NCI-H82 treated with DMSO at 0.1 percent for 48 hours (cell line): ENCODE results near the gene CYB5B.

Experiments used
- DNase-seq: peaks from one replicate; lab custom pipeline; 2025; ENCODE audit not compliant: unreplicated experiment; lab: John Stamatoyannopoulos, UW

Gene CYB5B

GRCh38 chr16:69424053-69424934 is at the start of gene CYB5B:
Gene CYB5B, plus strand, starts transcription at chr16:69424619. Its CDS starts 65 bp downstream, at chr16:69424684.
- peak; percentile 82 for DNase-seq

- no peak for DNase-seq
These were observed 47.9 kb upstream of the CYB5B start for GRCh38 chr16:69376393-69377059.

- no peak for DNase-seq
These were observed 46.4 kb upstream of the CYB5B start for GRCh38 chr16:69378036-69378435.

- DNase-seq: no peak
These were observed 45.7 kb upstream of the CYB5B start for GRCh38 chr16:69378760-69379159.

GRCh38 chr16:69381231-69381630 is 43.2 kb upstream of the CYB5B start:
- DNase-seq: no peak

GRCh38 chr16:69382421-69382820 is 42.0 kb upstream of the CYB5B start:
- no peak for DNase-seq

GRCh38 chr16:69384974-69385373 is 39.4 kb upstream of the CYB5B start:
- DNase-seq: no peak

- DNase-seq: no peak
These were observed 37.8 kb upstream of the CYB5B start for GRCh38 chr16:69386596-69386995.

- DNase-seq: peak; percentile 74
These were observed 30.2 kb upstream of the CYB5B start for GRCh38 chr16:69393898-69394849.

- DNase-seq: no peak
These were observed 28.6 kb upstream of the CYB5B start for GRCh38 chr16:69395859-69396186.

- peak; percentile 70 for DNase-seq
These were observed 28.0 kb upstream of the CYB5B start for GRCh38 chr16:69396187-69397061.

- DNase-seq: peak; percentile 35
These were observed 26.4 kb upstream of the CYB5B start for GRCh38 chr16:69397821-69398521.

- DNase-seq: no peak
These were observed 25.1 kb upstream of the CYB5B start for GRCh38 chr16:69399361-69399760.

GRCh38 chr16:69402439-69402838 is 22.0 kb upstream of the CYB5B start:
- no peak for DNase-seq

GRCh38 chr16:69404275-69404805 is 20.1 kb upstream of the CYB5B start:
- DNase-seq: no peak

- no peak for DNase-seq
These were observed 19.1 kb upstream of the CYB5B start for GRCh38 chr16:69405326-69405725.

GRCh38 chr16:69405757-69406156 is 18.7 kb upstream of the CYB5B start:
- no peak for DNase-seq

- no peak for DNase-seq
These were observed 17.6 kb upstream of the CYB5B start for GRCh38 chr16:69406780-69407331.

- no peak for DNase-seq
These were observed 16.6 kb upstream of the CYB5B start for GRCh38 chr16:69407702-69408323.
